ENCODE data around the gene RNF225. TPM values are rescaled to one million over a fixed set of nuclear protein-coding genes. Genes with fewer than 3 reads are reported as not detected.
A peak's percentile ranks its signal among the peaks of the same experiment; 100 is the strongest.
"Not testable (repeated sequence)": the region's sequence is repeated elsewhere in the genome, so short reads cannot be mapped to it uniquely, and the experiment has no call there.

RNF225 gene
- total RNA-seq, 4 donors from 2014 or later: 0.33 TPM; not detected in 3

GRCh38 chr19:58372311-58373133, 22.9 kb upstream of the RNF225 start:
- H3K9me3 ChIP-seq: no peaks in the 10 kb centered on the region
- peak; percentile 48 to 53 for DNase-seq
- 46 to 57% methylated on average over 9 to 15 of the region's 15 CpGs for WGBS, 2 donors
- H3K4me3 ChIP-seq (replicated peaks in 1 of 3): no peak overlapping the region
- no peaks in the 10 kb centered on the region for H3K36me3 ChIP-seq
- H3K27ac ChIP-seq: no peak overlapping the region
- TF ChIP-seq POLR2A (IDR thresholded peaks at IDR 0.05) (no peak), CTCF (IDR thresholded peaks at IDR 0.05) (peak in 2 of 6 experiments; percentile 23 to 30)
- peaks cover 0 to 9% of the 10 kb centered on the region in 2 donors for H3K4me1 ChIP-seq
- H3K27me3 ChIP-seq: no peaks in the 10 kb centered on the region
- intact Hi-C loops (cut with DNase I): no loop called here

GRCh38 chr19:58374200-58374599, 21.3 kb upstream of the RNF225 start:
- Histone ChIP-seq H3K4me3 (replicated peaks in 1 of 3) (no peak overlapping the region), H3K36me3 (no peaks in the 10 kb centered on the region), H3K27ac (no peak overlapping the region), H3K9me3 (no peaks in the 10 kb centered on the region), H3K4me1 (peaks cover 0 to 10% of the 10 kb centered on the region in 2 donors), H3K27me3 (no peaks in the 10 kb centered on the region)
- no peak for DNase-seq
- 92 to 95% methylated on average over 4 of the region's 4 CpGs for WGBS, 2 donors
- TF ChIP-seq CTCF (IDR thresholded peaks at IDR 0.05): no peak
- TF ChIP-seq POLR2A (IDR thresholded peaks at IDR 0.05): no peak
- intact Hi-C loops (cut with DNase I): no loop called here

DNA sequence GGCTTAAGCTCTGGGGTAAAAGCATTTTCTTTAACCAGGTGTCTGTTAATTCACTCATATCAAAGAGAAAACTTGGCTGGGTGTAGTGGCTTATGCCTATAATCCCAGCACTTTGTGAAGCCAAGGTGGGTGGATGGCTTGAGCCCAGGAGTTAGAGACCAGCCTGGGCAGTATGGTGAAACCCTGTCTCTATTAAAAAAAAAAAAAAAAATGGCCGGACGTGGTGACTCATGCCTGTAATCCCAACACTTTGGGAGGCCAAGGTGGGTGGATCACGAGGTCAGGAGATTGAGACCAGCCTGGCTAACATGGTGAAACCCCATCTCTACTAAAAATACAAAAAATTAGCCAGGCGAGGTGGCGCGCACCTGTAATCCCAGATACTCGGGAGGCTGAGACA, 18.7 kb upstream of the RNF225 start:
- H3K36me3 ChIP-seq; intact Hi-C loops (cut with DNase I); H3K27me3 ChIP-seq; H3K9me3 ChIP-seq; DNase-seq; H3K4me3 ChIP-seq (replicated peaks in 1 of 3); H3K27ac ChIP-seq: not testable (repeated sequence)
- peaks cover 11 to 27% of the 10 kb centered on the region in 2 donors for H3K4me1 ChIP-seq
- 85 to 95% methylated on average over 7 of the region's 7 CpGs for WGBS, 2 donors

- H3K4me1 ChIP-seq: peaks cover 14 to 24% of the 10 kb centered on the region in 2 donors
- no peaks in the 10 kb centered on the region for H3K9me3 ChIP-seq
- H3K27me3 ChIP-seq: no peaks in the 10 kb centered on the region
- H3K27ac ChIP-seq: no peak overlapping the region
- H3K36me3 ChIP-seq: no peaks in the 10 kb centered on the region
- H3K4me3 ChIP-seq (replicated peaks in 1 of 3): no peak overlapping the region
- intact Hi-C loops (cut with DNase I): no loop called here
- TF ChIP-seq CTCF (IDR thresholded peaks at IDR 0.05) (no peak), POLR2A (IDR thresholded peaks at IDR 0.05) (no peak)
- DNase-seq: no peak
- 85% methylated on average over 4 of the region's 6 CpGs; no CpG with 5 or more reads in 1 of the 2 donors for WGBS, 2 donors
Observed at GRCh38 chr19:58379246-58379645, 16.2 kb upstream of the RNF225 start.

DNA sequence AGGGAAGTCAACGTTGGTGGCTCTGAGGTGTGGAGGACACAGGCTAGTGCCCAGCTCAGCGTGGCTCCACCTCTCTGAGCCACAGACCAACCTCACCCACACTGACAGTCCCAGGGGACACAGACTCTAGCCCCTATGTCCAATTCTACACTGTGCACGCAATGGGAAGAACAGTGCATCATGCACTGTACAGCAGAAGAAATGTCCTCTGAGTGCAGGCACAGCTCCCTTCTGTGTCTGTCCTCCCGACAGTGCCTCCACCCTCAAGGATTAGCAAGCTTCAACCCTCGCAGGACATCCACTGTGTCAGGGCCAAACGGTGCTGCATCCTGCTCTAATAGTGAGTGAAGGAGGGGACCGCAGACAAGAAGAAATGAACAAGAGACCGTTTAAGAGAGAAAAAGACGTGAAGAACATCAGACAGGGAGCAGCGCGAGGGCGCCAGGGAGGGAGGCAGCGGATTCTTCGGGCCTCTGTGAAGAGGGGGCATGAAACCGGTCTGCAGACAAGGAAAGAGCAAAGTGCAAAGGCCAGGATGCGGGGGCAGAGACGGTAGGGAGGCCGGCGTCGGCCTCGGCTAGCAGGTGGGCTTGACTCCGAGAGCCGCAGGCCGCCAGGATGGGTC, 15.3 kb upstream of the RNF225 start:
- Histone ChIP-seq H3K4me1 (peaks cover 14 to 24% of the 10 kb centered on the region in 2 donors), H3K36me3 (no peaks in the 10 kb centered on the region), H3K9me3 (no peaks in the 10 kb centered on the region), H3K27ac (peak overlapping the region; percentile 88 to 96 (median 92)), H3K27me3 (no peaks in the 10 kb centered on the region), H3K4me3 (replicated peaks in 1 of 3) (peak overlapping the region; percentile 26 to 74 (median 70))
- no peak for TF ChIP-seq CTCF (IDR thresholded peaks at IDR 0.05)
- no peak for TF ChIP-seq POLR2A (IDR thresholded peaks at IDR 0.05)
- DNase-seq: no peak
- intact Hi-C loops (cut with DNase I): loop anchor here (10.0 kb wide), 1 partner anchor 55 kb away; the partner anchor contains the start of gene ZSCAN22
- WGBS, 2 donors: 5% methylated on average over 23 to 24 of the region's 24 CpGs

All from thyroid gland (tissue), 4 donors.